Measurements from ENCODE around the gene UBXN6.
A peak's percentile ranks its signal among the peaks of the same experiment; 100 is the strongest.

UBXN6 gene

DNA sequence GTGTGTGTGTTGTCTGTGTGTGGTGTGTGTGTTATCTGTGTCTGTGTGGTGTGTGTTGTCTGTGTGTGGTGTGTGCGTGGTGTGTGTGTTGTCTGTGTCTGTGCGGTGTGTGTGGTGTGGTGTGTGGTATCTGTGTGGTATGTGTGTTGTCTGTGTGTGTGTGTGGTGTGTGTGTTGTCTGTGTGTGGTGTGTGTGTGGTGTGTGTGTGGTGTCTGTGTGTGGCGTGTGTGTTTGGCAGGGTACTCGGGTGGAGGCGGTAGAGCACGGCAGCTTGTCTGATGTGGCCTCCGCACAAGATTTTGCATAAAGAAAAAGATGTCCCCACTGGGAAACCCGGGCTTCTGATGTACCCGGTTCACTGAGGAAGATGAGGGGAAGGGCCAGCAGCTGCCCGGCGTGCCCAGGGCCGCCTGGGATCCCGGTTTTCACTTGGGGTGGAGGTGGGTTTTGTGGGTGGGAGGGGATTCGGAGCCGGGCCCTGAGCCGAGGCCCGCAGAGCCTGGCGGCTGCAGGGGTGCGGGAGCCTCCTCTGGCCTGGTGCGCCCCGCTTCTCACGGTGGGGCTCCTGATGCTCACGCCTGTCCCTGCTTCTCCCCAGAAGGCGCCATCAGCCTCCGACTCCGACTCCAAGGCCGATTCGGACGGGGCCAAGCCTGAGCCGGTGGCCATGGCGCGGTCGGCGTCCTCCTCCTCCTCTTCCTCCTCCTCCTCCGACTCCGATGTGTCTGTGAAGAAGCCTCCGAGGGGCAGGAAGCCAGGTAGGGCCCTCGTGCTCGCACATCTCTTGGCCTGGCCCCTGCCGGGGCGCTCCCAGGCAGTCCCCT lies 35.7 kb upstream of the UBXN6 start:
- no peak for DNase-seq (ENCODE audit: low spot score)

DNA sequence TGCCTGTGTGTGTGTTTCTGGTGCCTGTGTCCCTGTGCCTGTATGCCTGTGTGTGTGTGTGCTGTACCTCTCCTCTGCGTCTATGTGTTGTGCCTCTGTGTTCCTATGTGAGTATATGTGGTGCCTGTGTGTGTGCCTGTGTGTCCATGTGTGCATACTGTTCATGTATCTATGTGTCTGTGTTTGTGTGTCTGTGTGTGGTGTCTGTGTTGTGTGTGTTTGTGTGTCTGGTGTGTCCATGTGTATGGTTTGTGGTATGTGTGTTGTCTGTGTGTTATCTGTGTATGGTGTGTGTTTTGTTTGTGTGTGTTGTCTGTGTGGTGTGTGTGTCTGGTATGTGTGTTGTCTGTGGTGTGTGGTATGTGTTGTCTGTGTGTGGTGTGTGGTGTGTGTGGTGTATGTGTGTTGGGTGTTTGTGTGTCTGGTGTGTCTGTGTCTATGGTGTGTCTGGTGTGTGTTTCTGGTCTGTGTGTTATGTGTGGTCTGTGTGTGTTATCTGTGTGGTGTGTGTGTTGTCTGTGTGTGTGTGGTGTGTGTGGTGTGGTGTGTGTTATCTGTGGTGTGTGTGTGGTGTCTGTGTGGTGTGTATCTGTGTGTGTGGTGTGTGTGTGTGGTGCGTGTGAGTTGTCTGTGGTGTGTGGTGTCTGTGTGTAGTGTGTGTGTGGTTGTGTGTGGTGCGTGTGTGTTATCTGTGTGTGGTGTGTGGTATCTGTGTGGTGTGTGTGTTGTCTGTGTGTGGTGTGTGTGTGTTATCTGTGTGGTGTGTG lies 34.9 kb upstream of the UBXN6 start:
- no peak for DNase-seq (ENCODE audit: low spot score)

- no peak for DNase-seq (ENCODE audit: low spot score)
Measured at GRCh38 chr19:4491446-4491845, 33.9 kb upstream of the UBXN6 start.

- DNase-seq (ENCODE audit: low spot score): no peak
Measured at GRCh38 chr19:4488496-4488895, 30.9 kb upstream of the UBXN6 start.

- DNase-seq (ENCODE audit: low spot score): no peak
Measured at GRCh38 chr19:4487572-4487971, 30.0 kb upstream of the UBXN6 start.

DNA sequence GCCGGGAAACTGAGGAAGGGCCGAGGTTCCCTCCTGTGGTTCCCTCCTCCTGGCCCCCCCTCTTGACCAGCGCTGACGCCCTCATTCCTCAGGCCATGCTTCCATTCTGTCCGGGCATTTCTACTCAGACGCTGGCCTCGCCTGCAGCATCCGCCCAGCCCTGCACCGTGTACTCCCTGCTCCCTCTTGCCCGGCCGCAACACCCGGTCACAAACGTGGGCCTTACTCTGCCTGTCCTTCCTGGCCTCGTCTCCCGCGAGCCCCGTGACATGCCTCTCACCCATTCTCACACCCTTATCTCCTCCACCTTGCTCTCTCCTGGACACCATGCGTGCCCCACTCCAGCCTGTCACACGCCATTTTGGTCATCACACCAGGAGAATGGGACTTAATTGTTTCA lies 25.8 kb upstream of the UBXN6 start:
- DNase-seq (ENCODE audit: low spot score): no peak

DNA sequence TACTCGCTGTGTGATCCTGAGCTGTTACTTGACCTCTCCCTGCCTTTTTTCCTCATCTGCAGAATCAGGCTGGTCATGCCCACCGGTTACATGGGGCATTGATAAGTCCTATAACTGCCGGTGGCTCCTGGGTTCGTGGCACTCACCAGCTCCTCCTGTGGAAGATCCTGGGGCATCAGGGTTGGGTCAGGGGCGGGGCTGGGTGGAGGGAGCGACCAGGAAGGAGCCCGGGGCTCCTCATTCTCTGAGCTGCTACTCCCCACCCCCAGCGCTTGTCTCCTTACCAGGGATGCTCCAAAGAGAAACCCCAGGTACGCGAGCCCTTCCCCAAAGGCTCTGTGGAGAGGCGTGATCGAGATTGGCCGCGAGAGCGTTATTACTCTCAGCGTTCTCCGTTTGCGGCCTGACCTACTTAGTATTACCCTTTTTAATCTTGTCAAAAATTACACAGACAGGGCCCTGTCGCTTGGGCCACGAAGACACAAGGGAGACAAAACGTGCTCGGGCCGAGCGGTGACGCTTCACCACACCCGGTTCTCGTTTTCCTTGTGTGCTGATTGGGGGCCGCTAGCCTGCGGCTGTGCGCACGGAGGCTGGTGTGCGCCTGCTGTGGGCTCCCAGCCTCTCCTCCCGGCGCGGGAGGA lies 25.2 kb upstream of the UBXN6 start:
- DNase-seq (ENCODE audit: low spot score): no peak

- DNase-seq (ENCODE audit: low spot score): no peak
Measured at GRCh38 chr19:4477034-4477801, 19.6 kb upstream of the UBXN6 start.

GRCh38 chr19:4474514-4475022 lies 17.0 kb upstream of the UBXN6 start:
- DNase-seq (ENCODE audit: low spot score): peak; percentile 73

DNA sequence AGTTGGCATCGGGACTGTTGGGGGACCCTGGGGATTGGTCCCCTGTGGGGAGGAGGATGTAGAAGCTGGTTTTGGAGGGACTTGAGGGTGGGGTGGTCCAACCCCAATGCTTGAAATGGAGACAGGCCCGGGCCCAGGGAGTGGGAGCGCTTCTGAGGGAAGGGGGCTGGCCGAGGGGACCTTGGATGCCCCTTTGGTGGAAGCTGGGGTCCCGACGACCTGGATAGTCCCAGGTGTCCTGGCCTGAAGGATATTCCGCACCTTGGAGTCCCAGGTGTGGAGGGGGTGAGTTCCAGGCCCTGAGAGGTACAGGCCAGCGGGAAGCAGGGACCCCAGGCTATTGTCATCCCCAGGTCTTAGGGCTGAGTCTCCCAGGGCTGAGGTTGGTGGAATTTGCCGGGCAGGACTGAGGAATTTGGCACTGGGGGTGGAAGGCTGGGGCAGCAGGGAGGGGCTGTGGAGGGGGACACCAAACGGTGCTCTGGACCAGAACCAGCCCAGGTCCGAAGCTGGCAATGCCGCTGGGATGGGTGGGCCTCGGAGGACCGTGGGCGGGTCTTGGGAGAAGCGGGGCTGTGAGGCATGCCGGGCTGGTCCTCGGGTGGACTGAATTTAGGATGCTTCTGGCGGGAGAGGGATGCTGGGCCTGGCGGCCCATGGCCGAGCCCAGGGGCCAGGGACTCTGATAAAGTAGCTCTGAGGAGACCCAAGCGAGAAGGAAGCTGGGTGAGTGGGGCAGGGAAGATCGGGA lies 16.3 kb upstream of the UBXN6 start:
- DNase-seq (ENCODE audit: low spot score): no peak

GRCh38 chr19:4473011-4473762 lies 15.6 kb upstream of the UBXN6 start:
- DNase-seq (ENCODE audit: low spot score): no peak

- DNase-seq (ENCODE audit: low spot score): no peak
Measured at GRCh38 chr19:4472174-4472974, 14.8 kb upstream of the UBXN6 start, which contains the start of gene HDGFL2. HDGFL2 (plus strand) TSS chr19:4472297; CDS start chr19:4472351, 54 bp downstream.

DNA sequence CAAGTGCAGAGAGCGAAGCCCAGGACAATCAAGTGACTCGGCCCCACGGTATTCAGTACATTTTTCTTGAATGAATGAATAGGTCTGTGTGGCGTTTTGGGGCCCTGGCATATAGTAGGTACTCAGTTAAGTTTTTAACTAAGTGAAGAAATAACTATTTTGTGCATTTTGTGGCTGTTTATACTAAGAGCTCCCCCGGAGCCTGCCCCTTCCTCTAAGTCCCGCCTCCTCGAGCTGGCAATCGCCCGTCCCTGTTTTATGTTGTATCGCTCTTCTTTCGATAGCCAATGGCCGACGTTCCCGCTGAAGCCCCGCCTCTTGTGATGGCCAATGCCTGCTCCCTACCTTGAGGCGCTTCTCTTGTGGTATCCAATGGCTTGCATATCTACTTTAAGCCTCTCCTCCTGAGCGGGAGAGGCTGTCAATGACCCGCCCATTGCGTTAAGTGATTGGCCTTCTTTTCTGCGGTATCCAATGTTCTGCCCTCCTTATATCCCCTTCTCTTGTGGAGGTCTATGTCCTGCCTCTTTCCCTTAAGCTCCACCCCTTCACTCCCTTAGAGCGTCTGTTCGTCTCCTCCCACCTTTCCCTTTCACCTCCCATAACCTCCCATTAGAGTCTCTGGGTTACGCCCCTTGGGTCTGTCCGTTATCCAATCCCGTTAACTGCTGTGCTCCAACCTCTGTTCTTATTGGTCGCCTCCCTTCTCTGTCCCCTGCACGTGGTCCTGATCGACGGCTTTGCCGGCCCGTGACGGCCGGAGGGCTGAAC lies 14.0 kb upstream of the UBXN6 start:
- peak; percentile 100 for DNase-seq (ENCODE audit: low spot score)

DNA sequence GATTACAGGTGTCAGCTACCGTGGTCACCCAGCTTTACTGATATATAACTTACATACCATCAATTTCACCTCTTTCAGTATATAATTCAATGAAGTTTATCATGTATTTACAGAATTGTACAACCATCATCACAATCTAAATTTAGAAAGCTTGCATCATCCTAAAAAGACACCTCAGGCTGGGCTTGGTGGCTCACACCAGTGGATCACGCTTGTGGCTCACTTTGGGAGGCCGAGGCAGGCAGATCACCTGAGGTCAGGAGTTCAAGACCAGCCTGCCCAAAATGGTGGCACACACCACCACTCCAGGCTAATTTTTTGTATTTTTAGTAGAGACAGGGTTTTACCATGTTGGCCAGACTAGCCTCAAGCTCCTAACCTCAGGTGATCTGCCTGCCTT lies 10.2 kb upstream of the UBXN6 start:
- no peak for DNase-seq (ENCODE audit: low spot score)

GRCh38 chr19:4464815-4465581 lies 7.4 kb upstream of the UBXN6 start:
- DNase-seq (ENCODE audit: low spot score): no peak

GRCh38 chr19:4456843-4457653 lies 546 bp downstream of the UBXN6 start:
- peak; percentile 33 for DNase-seq (ENCODE audit: low spot score)

DNA sequence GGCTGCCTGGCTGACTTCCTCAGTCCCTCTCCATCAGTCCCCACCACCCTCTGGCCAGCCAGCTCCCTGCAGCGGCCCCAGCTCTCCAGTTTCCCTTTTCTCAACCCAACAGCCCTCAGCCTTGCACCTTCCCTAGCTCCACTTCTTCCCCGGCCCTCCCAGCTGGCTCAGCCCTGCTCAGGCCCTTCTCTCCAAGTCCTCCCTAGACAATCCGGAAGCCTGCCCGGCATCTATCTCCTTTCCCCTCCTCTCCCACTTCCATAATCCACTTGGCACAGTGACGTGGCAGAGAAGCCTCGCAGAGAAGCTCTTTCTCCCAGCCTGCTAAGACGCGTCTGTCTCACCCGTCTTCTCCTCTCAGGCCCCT lies 1.1 kb downstream of the UBXN6 start:
- DNase-seq (ENCODE audit: low spot score): peak; percentile 42
